Adrenal gland (tissue), 12 donors: Measurements from ENCODE around the gene CENPT. TPM values are rescaled to one million over a fixed set of nuclear protein-coding genes. Genes with fewer than 3 reads are reported as not detected.
A peak's percentile ranks its signal among the peaks of the same experiment; 100 is the strongest.
"Not testable (repeated sequence)": the region's sequence is repeated elsewhere in the genome, so short reads cannot be mapped to it uniquely, and the experiment has no call there.

Experiments used
- DNase-seq, 7 donors: peaks; one replicate each; pipeline ENCODE4 v3.0.0-alpha.2; 2019 to 2020
- H3K27ac ChIP-seq, 5 donors: fragments of 200-600 bp; sonication (generic) in 4 of 5; 1 replicate in 3 of 5; 2 replicates in 2 of 5; pipeline versions ENCODE4 v1.5.1 to v1.8.0; 2016 to 2020; ENCODE audit warnings: mild to moderate bottlenecking in 1 of 5
- H3K27me3 ChIP-seq: fragments of 200-600 bp; 2 replicates; pipeline ENCODE4 v1.8.0; 2021
- H3K36me3 ChIP-seq, 2 donors: fragments of 200-600 bp; replicated peaks in 1 of 2; 1 replicate in 1 of 2; 2 replicates in 1 of 2; pipeline versions ENCODE4 v1.5.1 to v1.8.0; 2018 to 2022
- H3K4me1 ChIP-seq, 2 donors: fragments of 200-600 bp; replicated peaks in 1 of 2; 1 replicate in 1 of 2; 2 replicates in 1 of 2; pipeline versions ENCODE4 v1.5.1 to v1.8.0; 2018 to 2021
- H3K4me3 ChIP-seq, 4 donors: fragments of 200-600 bp; sonication (generic) in 3 of 4; one replicate each; pipeline ENCODE4 v1.5.1; 2016 to 2018
- H3K9me3 ChIP-seq, 3 donors: fragments of 200-600 bp; sonication (generic) in 1 of 3; replicated peaks in 1 of 3; 1 replicate in 2 of 3; 2 replicates in 1 of 3; pipeline versions ENCODE4 v1.5.1 to v1.8.0; 2016 to 2021
- CTCF ChIP-seq, 6 experiments: fragments of 450-650 bp in 4 of 6; fragments of 200-600 bp in 2 of 6; sonication (generic) in 1 of 6; IDR thresholded peaks; 1 replicate in 5 of 6; 2 replicates in 1 of 6; pipeline versions ENCODE4 v1.5.1 to v1.8.0; 2016 to 2021; ENCODE audit warnings: antibody characterized with exemption in 6 of 6, mild to moderate bottlenecking in 2 of 6, moderate library complexity in 1 of 6
- POLR2A ChIP-seq, 2 donors: fragments of 450-650 bp; IDR thresholded peaks; one replicate each; pipeline ENCODE4 v1.6.1; 2017; ENCODE audit warnings: antibody characterized with exemption in 2 of 2, mild to moderate bottlenecking in 2 of 2, moderate library complexity in 1 of 2
- WGBS, 4 donors: extraction: QIAGEN DNeasy Blood & Tissue Kit in 2 of 4; methylation state at CpG; one replicate each; pipeline versions ENCODE4 v1.1.5 to v1.1.7; 2013 to 2017; 5-methylcytosine and 5-hydroxymethylcytosine counted together
- intact Hi-C, 2 donors: fragments of 100-400 bp; cut with DNase I; formaldehyde crosslinking; loops; one replicate each; pipeline versions ENCODE4 v1.14.1 to v1.15.0; 2022 to 2023
- polyA plus RNA-seq, 3 donors: library from polyadenylated mRNA; stranded (reverse); fragments of 200-250 nt in 2 of 3; fragments of 350-450 nt in 1 of 3; fragmentation: Illumina TruSeq in 1 of 3; extraction: RNeasy Lipid Tissue Mini Kit (QIAGEN cat#74804) in 1 of 3; gene quantifications; one replicate each; pipeline ENCODE4 v1.2.3, GENCODE V29; 2013 to 2014
- total RNA-seq, 9 donors: library from RNA; depleted of rRNA in 4 of 9; stranded (reverse); fragments of >200 nt in 4 of 9; fragments of 120-200 nt in 1 of 9; fragmentation: NEBNext Ultra II Directional in 1 of 9; extraction: Animal tissue kit (Norgen Biotek cat#: 25700) in 1 of 9; gene quantifications; one replicate each; pipeline versions ENCODE4 v1.1.0 to v1.2.4, GENCODE V29; 2013 to 2023
- donor health status: healthy with polysubstance abuse.
- donor health status: Bipolar disorder and iron deficiency.
- donor health status: DM: yes; HTN: yes; CAD: no.
- donor health status: DM: no; HTN: no; CAD: no.
- donor health status: DM: no; HTN: no; CAD: no.
- donor health status: DM: yes; HTN: yes; CAD: no.

The CENPT gene
- total and polyA plus RNA-seq, 12 donors: 15.8 to 250 (median 38.8) TPM

GRCh38 chr16:67868290-67868689, 20.8 kb upstream of the CENPT start:
- no peak overlapping the region for H3K27ac ChIP-seq
- no peak for DNase-seq
- no peak overlapping the region for H3K4me3 ChIP-seq
- 91 to 96% (median 94%) methylated on average over 6 of the region's 6 CpGs for WGBS, 4 donors
- intact Hi-C loops: loop anchor here in 1 of 2 donors (10.0 kb wide), 1 partner anchor 53 kb away; no protein-coding TSS in a partner anchor
- peaks cover 8 to 10% of the 10 kb centered on the region in 2 donors for H3K4me1 ChIP-seq
- no peak for TF ChIP-seq CTCF (IDR thresholded peaks at IDR 0.05)
- no peak for TF ChIP-seq POLR2A (IDR thresholded peaks at IDR 0.05)
- peaks cover 0 to 56% of the 10 kb centered on the region in 2 donors for H3K36me3 ChIP-seq
- H3K9me3 ChIP-seq: no peaks in the 10 kb centered on the region
- no peaks in the 10 kb centered on the region for H3K27me3 ChIP-seq

- DNase-seq: peak in 5 of 7 donors; percentile 54 to 64 (median 58)
- no peak overlapping the region for H3K4me3 ChIP-seq
- peaks cover 0 to 55% of the 10 kb centered on the region in 2 donors for H3K36me3 ChIP-seq
- 88 to 100% (median 93%) methylated on average over 2 of the region's 2 CpGs for WGBS, 4 donors
- TF ChIP-seq CTCF (IDR thresholded peaks at IDR 0.05) (peak in 5 of 6 experiments; percentile 26 to 56 (median 44)), POLR2A (IDR thresholded peaks at IDR 0.05) (no peak)
- H3K9me3 ChIP-seq: no peaks in the 10 kb centered on the region
- intact Hi-C loops: loop anchor here in 1 of 2 donors (10.0 kb wide), 1 partner anchor 51 kb away; no protein-coding TSS in a partner anchor
- H3K27ac ChIP-seq: peak overlapping the region in 1 of 5 donors; percentile 11
- no peaks in the 10 kb centered on the region for H3K27me3 ChIP-seq
- H3K4me1 ChIP-seq: peaks cover 17 to 23% of the 10 kb centered on the region in 2 donors
Measured at GRCh38 chr16:67865318-67865717, 17.8 kb upstream of the CENPT start.

- Histone ChIP-seq H3K4me1 (peaks cover 17 to 23% of the 10 kb centered on the region in 2 donors), H3K9me3 (no peaks in the 10 kb centered on the region), H3K36me3 (peaks cover 0 to 48% of the 10 kb centered on the region in 2 donors), H3K27me3 (no peaks in the 10 kb centered on the region), H3K27ac (peak overlapping the region in 2 of 5 donors; percentile 11 to 88), H3K4me3 (no peak overlapping the region)
- intact Hi-C loops: loop anchor here in 1 of 2 donors (10.0 kb wide), 1 partner anchor 50 kb away; no protein-coding TSS in a partner anchor
- DNase-seq: no peak
- 58 to 83% (median 72%) methylated on average over 1 to 2 of the region's 2 CpGs for WGBS, 4 donors
- TF ChIP-seq CTCF (IDR thresholded peaks at IDR 0.05) (no peak), POLR2A (IDR thresholded peaks at IDR 0.05) (no peak)
Measured at GRCh38 chr16:67864594-67864993, 17.1 kb upstream of the CENPT start.

GRCh38 chr16:67864044-67864443, 16.6 kb upstream of the CENPT start:
- not testable (repeated sequence) for H3K4me3 ChIP-seq, H3K27me3 ChIP-seq, DNase-seq, H3K9me3 ChIP-seq
- H3K36me3 ChIP-seq: peaks cover 0 to 44% of the 10 kb centered on the region in 2 donors
- intact Hi-C loops: loop anchor here in 1 of 2 donors (10.0 kb wide), 1 partner anchor 49 kb away; no protein-coding TSS in a partner anchor
- H3K4me1 ChIP-seq: peaks cover 17 to 23% of the 10 kb centered on the region in 2 donors
- WGBS, 4 donors: 92 to 98% (median 94%) methylated on average over 6 of the region's 6 CpGs
- peak overlapping the region in 4 of 5 donors; percentile 63 to 88 (median 79) for H3K27ac ChIP-seq
